Measurements from ENCODE around the gene PXMP4.

The PXMP4 gene

GRCh38 chr20:33686100-33686983, 33.8 kb downstream of the PXMP4 start, which contains the start of gene E2F1:
Gene E2F1, minus strand, starts transcription at chr20:33686385. Its CDS starts 121 bp downstream, at chr20:33686264.
- Histone ChIP-seq H3K4me3 (ENCODE audit: low read depth, low read length) (peak within 1 kb of the TSS; percentile 56), H3K36me3 (replicated peaks) (no peaks in the 10 kb centered on the region), H3K27ac (peak within 1 kb of the TSS; percentile 64), H3K27me3 (replicated peaks) (no peaks in the 10 kb centered on the region)
- peak; percentile 38 for TF ChIP-seq CTCF (IDR thresholded peaks at IDR 0.05; ENCODE audit: low read depth, low read length, missing control alignments)
- in situ Hi-C loops (cut with HindIII; ENCODE audit: low pct_ligation_motif_present, low sequenced_read_pairs) = no loop called here
- DNase-seq = peak; percentile 91

DNA sequence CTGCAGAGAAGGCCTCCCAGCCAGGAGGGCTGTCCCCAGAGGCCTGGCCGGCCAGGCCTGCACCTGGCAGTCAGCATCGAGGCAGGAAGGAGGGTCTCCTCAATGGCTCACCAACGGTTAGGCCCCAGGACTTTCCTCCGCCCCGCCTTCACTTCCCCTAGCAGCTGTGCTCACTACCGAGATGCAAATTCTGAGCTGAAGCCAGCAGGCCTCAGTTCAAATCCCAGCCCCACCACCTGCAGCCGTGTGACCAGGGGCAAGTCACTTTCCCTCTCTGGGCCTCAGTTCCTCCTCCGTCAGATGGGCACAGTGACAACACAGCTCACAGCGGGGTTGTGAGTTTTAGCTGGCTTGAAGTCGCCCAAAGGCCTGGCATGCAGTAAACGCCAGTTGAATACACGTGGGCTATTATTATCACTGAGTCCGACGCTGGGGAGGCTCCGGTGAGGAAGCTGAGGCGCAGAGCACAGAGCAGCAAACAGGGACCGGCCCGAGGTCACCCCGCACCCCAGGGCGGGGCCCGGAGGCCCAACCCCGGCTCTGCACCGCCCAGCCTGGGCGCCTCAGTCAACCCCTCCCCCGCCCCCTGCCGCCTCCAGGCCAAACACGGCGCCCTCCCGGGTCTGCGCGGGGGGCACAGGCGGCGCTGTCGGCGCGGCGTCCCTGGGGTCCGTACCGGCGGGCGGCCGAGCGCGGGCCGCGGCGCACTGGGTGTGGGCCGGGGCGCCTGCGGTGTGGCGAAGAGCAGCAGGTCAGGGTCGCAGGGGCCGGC, 34.6 kb downstream of the PXMP4 start:
- Histone ChIP-seq H3K27ac (peak overlapping the region; percentile 64), H3K36me3 (replicated peaks) (no peaks in the 10 kb centered on the region), H3K4me3 (ENCODE audit: low read depth, low read length) (peak overlapping the region; percentile 56), H3K27me3 (replicated peaks) (no peaks in the 10 kb centered on the region)
- no peak for DNase-seq
- no peak for TF ChIP-seq CTCF (IDR thresholded peaks at IDR 0.05; ENCODE audit: low read depth, low read length, missing control alignments)
- in situ Hi-C loops (cut with HindIII; ENCODE audit: low pct_ligation_motif_present, low sequenced_read_pairs) = no loop called here

DNA sequence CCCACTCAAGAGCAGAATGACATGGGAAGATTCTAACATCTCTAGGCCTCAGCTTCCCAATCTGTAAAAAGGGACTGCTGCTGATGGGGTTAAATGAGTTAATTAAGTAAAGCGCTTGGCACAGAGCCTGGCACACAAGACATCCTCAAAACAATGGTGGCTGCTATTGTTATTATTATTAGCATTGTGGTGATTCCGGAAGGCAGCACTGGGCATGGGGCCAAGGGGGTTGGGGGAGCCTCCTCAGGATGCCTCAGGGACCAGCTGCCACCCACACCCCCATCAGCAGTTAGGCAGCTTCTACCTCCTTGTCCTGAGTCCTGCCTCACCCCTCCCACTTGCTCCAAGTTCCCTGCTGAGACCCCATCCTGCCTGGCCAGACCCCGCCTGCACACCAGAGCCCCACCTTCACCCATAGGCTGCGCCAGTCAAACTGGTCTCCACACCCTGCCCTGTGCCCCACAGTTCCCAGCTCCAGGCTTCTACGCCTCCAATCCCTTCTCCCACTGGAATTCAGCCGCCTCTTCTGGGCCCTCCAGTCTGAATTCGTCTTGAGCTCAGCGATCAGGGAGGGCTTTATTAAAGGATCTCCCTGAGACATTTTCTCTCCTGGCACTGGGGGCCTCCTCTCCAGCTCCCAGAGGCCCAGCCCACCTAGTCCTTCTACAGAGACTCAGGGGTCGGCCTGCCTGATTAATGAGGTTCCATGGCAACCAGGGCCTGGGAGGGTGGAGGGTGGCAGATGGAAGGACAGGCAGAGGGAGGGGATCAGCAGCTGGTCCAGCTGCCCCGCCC, 35.4 kb downstream of the PXMP4 start:
- in situ Hi-C loops (cut with HindIII; ENCODE audit: low pct_ligation_motif_present, low sequenced_read_pairs) = no loop called here
- H3K36me3 ChIP-seq (replicated peaks) = no peaks in the 10 kb centered on the region
- H3K27me3 ChIP-seq (replicated peaks) = no peaks in the 10 kb centered on the region
- H3K4me3 ChIP-seq (ENCODE audit: low read depth, low read length) = peak overlapping the region; percentile 56
- no peak for DNase-seq
- H3K27ac ChIP-seq = no peak overlapping the region
- TF ChIP-seq CTCF (IDR thresholded peaks at IDR 0.05; ENCODE audit: low read depth, low read length, missing control alignments) = no peak

DNA sequence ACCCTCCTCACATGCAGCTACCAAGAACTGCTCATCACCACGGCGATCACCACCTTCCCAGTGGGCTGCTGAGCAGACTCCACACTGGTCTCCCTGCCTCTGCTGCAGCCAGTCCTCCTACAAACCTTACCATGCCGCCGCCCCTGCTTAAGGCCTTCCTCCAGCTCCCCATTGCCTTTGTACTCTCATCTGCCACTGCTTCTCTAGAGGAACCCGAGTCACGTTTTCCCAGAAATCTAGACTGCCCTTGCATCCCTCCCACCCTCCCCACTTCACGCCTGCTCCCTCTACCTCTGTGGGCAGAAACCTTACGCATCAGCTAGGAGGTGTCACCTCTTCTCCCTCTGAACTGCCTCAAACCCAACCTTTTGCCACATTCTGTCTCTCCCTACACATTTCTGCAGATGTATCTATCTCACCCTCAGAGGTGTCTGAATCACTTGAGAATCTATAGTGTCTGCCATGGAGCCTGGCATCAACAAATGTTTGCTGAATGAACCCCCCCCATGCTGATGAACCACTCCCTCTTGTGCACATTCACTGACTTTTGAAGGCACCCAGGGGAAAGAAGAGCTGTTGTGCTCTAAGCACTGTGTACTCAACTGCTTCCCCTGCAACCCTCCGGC, 38.3 kb downstream of the PXMP4 start:
- H3K4me3 ChIP-seq (ENCODE audit: low read depth, low read length) = no peak overlapping the region
- TF ChIP-seq CTCF (IDR thresholded peaks at IDR 0.05; ENCODE audit: low read depth, low read length, missing control alignments) = no peak
- no peaks in the 10 kb centered on the region for H3K36me3 ChIP-seq (replicated peaks)
- H3K27me3 ChIP-seq (replicated peaks) = no peaks in the 10 kb centered on the region
- no peak for DNase-seq
- no peak overlapping the region for H3K27ac ChIP-seq
- in situ Hi-C loops (cut with HindIII; ENCODE audit: low pct_ligation_motif_present, low sequenced_read_pairs) = no loop called here

GRCh38 chr20:33681288-33681687, 38.8 kb downstream of the PXMP4 start:
- no peak for TF ChIP-seq CTCF (IDR thresholded peaks at IDR 0.05; ENCODE audit: low read depth, low read length, missing control alignments)
- no peak overlapping the region for H3K27ac ChIP-seq
- H3K27me3 ChIP-seq (replicated peaks) = no peaks in the 10 kb centered on the region
- no peak overlapping the region for H3K4me3 ChIP-seq (ENCODE audit: low read depth, low read length)
- no peak for DNase-seq
- in situ Hi-C loops (cut with HindIII; ENCODE audit: low pct_ligation_motif_present, low sequenced_read_pairs) = no loop called here
- no peaks in the 10 kb centered on the region for H3K36me3 ChIP-seq (replicated peaks)
